ENCODE data around the gene MRPL9.
"Not testable (repeated sequence)": the region's sequence is repeated elsewhere in the genome, so short reads cannot be mapped to it uniquely, and the experiment has no call there.

Gene MRPL9

GRCh38 chr1:151783796-151784195 lies 20.5 kb upstream of the MRPL9 start:
- no peak for DNase-seq (ENCODE audit: low spot score)

GRCh38 chr1:151782741-151783140 lies 19.4 kb upstream of the MRPL9 start:
- DNase-seq (ENCODE audit: low spot score) = no peak

- not testable (repeated sequence) for DNase-seq (ENCODE audit: low spot score)
Measured at GRCh38 chr1:151782026-151782425, 18.7 kb upstream of the MRPL9 start.

- not testable (repeated sequence) for DNase-seq (ENCODE audit: low spot score)
Measured at GRCh38 chr1:151780736-151781135, 17.4 kb upstream of the MRPL9 start.

GRCh38 chr1:151779852-151780251 lies 16.6 kb upstream of the MRPL9 start:
- DNase-seq (ENCODE audit: low spot score) = no peak

GRCh38 chr1:151777317-151777716 lies 14.0 kb upstream of the MRPL9 start:
- DNase-seq (ENCODE audit: low spot score) = no peak

GRCh38 chr1:151776665-151777062 lies 13.4 kb upstream of the MRPL9 start:
- DNase-seq (ENCODE audit: low spot score) = no peak

- no peak for DNase-seq (ENCODE audit: low spot score)
Measured at GRCh38 chr1:151775894-151776664, 12.8 kb upstream of the MRPL9 start.

- no peak for DNase-seq (ENCODE audit: low spot score)
Measured at GRCh38 chr1:151774256-151774922, 11.1 kb upstream of the MRPL9 start.

GRCh38 chr1:151773702-151774101 lies 10.4 kb upstream of the MRPL9 start:
- no peak for DNase-seq (ENCODE audit: low spot score)

GRCh38 chr1:151769270-151769669 lies 6.0 kb upstream of the MRPL9 start:
- not testable (repeated sequence) for DNase-seq (ENCODE audit: low spot score)

- not testable (repeated sequence) for DNase-seq (ENCODE audit: low spot score)
Measured at GRCh38 chr1:151768351-151769066, 5.2 kb upstream of the MRPL9 start.

GRCh38 chr1:151763990-151764389 lies 694 bp upstream of the MRPL9 start:
- peak; percentile 20 for DNase-seq (ENCODE audit: low spot score)

- DNase-seq (ENCODE audit: low spot score) = no peak
Measured at GRCh38 chr1:151760597-151761385, 2.5 kb downstream of the MRPL9 start.

- no peak for DNase-seq (ENCODE audit: low spot score)
Measured at GRCh38 chr1:151759241-151759640, 4.1 kb downstream of the MRPL9 start.

- DNase-seq (ENCODE audit: low spot score) = no peak
Measured at GRCh38 chr1:151756291-151756690, 7.0 kb downstream of the MRPL9 start.

GRCh38 chr1:151741516-151741915 lies 21.8 kb downstream of the MRPL9 start:
- no peak for DNase-seq (ENCODE audit: low spot score)

GRCh38 chr1:151739590-151740355 lies 23.5 kb downstream of the MRPL9 start:
- DNase-seq (ENCODE audit: low spot score) = no peak

GRCh38 chr1:151737479-151737878 lies 25.8 kb downstream of the MRPL9 start:
- no peak for DNase-seq (ENCODE audit: low spot score)

GRCh38 chr1:151737026-151737425 lies 26.3 kb downstream of the MRPL9 start:
- no peak for DNase-seq (ENCODE audit: low spot score)

GRCh38 chr1:151733995-151734394 lies 29.3 kb downstream of the MRPL9 start:
- not testable (repeated sequence) for DNase-seq (ENCODE audit: low spot score)

Data from HuH-7 (cell line).